Dermis blood vessel endothelial cell (primary cell): ENCODE data around the gene ZBTB16. TPM values are rescaled to one million over a fixed set of nuclear protein-coding genes. Genes with fewer than 3 reads are reported as not detected.

Experiments used
- DNase-seq: peaks from one replicate; pipeline ENCODE4 v3.0.0; 2010
- total RNA-seq: library from RNA; depleted of rRNA; stranded (reverse); fragments of >200 nt; gene quantifications from 2 replicates; pipeline ENCODE4 v1.2.3, GENCODE V29; 2014

Gene ZBTB16
- total RNA-seq, 1 donor from 2014 or later: 34.7 TPM

DNA sequence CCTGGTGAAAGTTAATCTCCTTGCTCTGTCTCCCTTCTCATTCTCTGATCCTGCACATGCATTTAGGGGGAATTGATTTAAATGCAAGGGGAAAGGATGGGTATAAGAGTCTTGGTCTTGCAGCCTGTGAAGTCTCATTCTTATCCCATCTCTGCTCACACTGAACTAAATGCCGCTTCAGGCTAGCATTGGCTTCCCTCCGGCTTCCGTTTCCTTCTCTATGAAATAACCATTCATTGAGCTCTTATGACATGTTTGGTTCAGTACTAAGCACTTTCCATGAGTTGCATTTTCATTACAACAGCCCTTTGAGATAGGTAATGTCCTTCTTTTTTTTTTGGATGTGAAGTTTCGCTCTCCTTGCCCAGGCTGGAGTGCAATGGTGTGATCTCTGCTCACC lies 5.6 kb downstream of the ZBTB16 start:
- DNase-seq: no peak

DNA sequence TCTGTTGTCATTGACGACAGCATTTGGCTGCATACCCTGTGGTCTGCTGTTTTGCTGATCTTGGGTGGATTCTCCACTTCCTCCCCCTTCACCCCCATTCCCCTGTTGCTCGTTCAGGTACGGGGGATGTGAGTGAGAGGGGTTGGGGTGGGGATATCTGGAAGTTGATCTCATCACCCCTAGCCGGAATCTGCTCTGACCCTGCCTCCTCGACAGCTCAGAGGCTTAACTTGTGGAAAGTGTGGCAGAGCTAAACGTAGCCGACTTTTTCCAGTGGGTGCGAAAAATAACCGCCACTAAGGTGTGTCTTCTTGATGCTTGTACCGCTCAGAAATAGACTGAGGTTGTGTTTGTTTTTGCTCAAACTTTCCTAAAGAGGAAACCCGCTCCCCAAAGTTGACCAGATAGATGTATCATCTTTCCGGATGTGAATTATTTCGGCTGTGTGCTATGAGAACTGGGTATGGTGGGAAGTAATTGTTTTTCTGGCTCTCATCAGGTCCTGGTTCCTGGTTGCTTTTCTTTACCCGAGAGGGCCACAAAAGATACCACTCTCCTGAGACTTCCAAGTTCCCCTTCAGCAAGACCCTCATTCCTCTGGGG lies 6.6 kb downstream of the ZBTB16 start:
- DNase-seq: no peak

DNA sequence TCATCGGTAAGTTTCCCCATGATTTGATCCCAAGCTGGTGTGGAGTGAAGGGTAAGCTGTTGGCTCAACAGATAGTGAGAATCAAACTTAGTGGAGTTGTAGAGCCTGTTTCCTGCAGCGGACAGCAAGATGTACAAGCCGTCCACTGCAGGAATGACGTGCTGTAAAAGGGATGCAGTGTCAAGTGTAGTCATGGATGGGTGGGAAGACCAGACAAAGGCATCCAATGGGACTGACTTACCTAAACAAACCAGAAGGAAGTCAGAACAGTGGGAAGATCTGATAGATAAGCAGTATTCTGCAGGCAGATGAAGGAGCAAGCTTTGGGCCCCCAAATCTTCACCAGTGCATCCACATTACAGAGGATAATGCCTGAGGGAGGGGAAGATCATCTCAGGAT lies 8.8 kb downstream of the ZBTB16 start:
- DNase-seq: no peak

GRCh38 chr11:114070464-114071139 lies 11.1 kb downstream of the ZBTB16 start:
- no peak for DNase-seq

GRCh38 chr11:114073007-114073827 lies 13.7 kb downstream of the ZBTB16 start:
- no peak for DNase-seq

DNA sequence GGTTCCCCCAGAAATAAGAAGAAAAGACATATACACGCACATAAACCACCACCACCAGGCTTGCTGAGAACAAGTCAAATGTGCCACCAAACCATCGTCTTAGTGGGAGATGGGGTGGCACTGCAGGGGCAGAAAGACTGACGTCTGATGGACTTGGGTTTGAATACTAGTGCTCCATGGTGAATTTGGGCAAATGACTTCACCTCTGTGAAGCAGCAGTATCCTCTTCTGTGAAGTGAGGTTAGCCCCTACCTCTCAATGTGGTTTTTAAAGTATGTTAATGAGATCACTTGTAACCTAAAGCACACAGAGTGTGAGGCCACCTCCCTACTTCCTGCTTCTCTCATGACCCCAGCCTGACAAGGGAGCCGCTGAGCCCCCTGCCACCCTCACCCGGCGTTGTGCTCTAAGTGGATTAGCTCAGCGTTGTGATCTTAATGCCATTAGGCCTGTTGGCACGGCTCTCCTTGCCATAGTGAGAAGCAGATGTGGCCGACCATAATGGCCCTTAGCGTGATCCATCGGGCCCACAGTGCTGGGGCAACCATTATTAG lies 14.4 kb downstream of the ZBTB16 start:
- no peak for DNase-seq

DNA sequence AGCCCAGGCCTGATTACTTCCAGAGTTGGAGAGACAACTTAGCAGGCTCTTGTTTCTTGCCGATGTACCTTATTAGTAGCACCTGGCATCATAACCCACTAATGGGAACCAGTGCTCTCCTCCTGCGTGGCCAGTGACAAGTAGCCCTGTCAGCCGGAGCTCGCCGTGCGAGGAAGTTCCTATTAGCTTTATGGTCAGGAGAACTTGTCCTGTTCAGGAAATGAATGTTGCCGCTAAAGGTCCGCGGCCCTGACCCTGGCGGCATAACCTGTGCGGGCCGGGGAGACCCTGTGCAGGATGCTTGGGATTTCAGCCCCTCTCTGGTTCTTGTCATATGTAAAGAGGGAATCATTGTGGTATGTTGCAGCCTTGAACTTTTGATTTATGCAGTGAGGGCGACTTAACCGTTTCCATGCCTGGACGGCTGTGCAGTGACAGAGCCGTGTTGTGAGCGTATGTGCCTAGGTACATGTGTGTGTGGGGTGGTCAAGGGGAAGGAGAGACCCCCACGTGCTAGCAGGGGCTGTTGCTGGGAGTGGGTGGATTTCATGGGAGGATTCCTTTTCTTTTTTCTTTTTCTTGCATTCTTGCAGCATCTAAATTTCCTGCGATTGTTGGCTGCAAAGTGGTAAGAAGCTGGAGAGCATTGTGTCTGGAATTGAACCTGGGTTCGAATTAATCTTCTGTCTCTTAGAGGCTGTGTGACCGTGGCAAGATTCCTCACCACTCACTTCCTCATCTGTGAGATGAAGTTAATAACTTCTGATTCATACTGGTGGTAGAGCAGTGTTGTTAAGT lies 15.2 kb downstream of the ZBTB16 start:
- DNase-seq: peak; percentile 37

GRCh38 chr11:114075344-114075610 lies 15.8 kb downstream of the ZBTB16 start:
- no peak for DNase-seq

DNA sequence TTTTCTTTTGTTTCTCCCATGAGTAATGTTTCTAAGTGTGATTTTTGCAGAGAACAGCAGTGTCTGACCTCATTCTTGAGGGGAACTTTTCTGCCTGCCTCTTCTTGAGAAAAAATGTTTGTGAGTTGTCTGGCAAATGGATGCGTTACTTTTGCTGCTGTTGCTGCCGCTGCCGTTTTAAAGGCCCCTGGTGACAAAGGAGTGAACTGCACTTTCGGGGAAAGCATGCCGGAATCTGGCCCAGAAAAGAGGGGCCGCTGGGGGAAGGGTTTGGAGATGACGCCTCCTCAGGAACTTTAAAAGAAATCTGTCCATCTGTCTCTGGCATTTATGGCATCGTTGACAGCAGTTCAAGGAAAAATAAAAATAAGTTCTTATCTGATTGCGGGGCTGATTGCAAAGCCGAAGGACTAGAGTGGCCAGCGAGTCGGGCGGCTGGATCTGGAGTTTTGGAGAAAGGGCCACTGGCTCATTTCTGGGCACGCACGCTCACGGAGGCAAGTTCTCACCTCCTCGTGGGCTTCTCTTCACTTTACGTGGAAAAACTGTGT lies 16.5 kb downstream of the ZBTB16 start:
- DNase-seq: peak; percentile 70

DNA sequence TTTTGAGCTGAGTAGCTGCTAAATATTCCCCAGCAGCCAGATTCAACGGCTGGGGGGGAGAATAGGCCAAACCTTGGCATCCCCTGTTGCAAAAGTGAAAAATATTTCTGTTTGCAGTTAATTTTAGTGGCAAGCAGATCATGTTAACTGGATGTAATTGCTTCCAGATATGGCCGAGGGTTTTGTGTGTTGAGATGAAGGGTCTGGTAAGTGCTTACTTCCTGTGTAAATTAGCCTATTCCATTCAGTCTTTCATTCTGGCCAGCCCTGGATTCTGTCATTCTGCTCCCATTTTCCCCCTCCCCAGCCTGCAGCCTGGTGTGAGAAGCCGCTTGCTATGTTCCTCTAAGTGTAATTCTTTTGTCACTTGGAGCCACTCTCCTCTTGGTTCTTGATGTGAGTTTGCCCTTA lies 17.4 kb downstream of the ZBTB16 start:
- no peak for DNase-seq

DNA sequence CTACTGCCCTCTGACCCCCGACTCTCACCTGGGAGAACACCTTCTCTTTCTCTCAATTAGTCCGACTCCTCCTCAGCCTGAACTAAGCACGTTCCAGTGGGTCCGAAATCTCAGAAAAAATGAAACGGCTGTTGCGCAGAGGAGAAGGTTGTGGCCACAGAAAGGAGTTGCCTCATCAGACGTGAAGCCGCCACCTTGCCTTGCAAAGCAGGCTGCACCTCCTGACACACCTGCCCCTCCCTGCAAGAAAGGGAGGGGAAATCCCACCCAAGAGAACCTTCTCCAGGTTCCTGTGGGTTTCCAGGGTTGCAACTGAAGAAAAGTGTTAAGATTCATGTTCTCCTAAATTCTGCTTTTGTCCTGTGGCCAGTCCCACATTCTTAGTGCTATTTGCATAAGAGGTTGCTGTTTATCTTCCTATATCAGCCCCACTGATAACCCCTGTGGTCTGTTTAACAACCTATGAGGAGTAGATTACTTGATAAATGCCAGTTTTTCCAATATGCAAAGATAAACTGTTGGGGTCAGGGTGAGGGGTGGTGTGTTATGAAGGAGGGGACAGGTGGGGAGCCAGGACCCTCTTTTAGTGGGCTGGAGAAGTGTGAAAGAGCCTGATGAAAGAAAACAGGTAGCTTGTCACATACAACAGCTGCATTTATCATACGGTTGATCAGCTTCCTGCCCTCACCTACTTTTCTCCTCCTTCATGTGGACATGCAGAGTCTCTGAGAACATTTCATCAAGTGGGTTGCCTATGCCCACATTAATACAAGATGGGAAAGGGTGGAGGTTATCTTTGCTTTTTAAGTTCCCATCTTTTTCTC lies 18.2 kb downstream of the ZBTB16 start:
- no peak for DNase-seq

- no peak for DNase-seq
Observed at GRCh38 chr11:114078423-114078822, 18.9 kb downstream of the ZBTB16 start.

DNA sequence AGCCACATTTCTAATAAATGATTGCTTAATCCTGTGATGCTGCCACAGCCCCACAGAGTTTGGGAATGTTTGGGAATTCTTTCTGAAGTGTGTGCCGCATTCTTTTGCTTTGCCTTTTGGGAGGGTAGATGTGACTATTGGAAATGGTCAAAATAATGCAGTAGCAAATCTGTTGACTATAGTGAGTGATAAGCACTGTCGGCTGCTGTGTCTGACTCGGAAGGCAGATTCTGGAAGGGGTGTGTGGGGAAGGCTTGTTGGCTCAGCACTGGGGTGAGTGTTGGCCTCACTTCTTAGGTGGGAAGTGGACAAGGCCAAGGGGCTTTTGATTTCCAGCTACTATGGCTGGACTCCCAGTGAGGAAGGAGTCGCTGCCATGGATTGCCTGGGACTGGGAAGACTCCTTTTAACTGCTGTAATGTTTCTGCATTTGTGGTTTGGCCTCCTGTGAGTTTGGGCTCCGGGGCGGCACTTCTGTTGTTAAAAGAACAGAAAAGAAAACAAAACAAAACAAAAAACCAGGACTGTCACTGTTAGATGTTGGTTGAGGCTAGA lies 20.1 kb downstream of the ZBTB16 start:
- no peak for DNase-seq

GRCh38 chr11:114080219-114080618 lies 20.7 kb downstream of the ZBTB16 start:
- peak; percentile 79 for DNase-seq

DNA sequence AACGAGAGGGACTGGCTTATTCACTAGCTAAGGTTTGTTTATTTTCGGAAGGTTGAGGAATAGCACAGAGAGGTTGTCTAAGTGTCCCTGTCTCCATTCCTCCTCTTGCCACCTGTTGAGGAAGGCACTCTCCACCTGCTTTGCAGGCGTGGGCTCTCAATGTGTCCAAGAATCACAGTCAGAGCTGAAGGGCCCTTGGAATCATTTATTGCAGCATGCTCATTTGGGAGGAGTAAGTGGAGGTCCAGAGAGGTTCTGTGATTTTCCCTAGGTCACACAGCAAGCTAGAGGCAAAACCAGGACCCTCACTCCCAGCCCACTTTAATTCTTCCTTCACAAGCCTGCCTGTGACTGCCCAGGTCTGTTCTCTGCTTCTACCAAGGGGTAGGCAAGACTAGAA lies 21.3 kb downstream of the ZBTB16 start:
- no peak for DNase-seq

DNA sequence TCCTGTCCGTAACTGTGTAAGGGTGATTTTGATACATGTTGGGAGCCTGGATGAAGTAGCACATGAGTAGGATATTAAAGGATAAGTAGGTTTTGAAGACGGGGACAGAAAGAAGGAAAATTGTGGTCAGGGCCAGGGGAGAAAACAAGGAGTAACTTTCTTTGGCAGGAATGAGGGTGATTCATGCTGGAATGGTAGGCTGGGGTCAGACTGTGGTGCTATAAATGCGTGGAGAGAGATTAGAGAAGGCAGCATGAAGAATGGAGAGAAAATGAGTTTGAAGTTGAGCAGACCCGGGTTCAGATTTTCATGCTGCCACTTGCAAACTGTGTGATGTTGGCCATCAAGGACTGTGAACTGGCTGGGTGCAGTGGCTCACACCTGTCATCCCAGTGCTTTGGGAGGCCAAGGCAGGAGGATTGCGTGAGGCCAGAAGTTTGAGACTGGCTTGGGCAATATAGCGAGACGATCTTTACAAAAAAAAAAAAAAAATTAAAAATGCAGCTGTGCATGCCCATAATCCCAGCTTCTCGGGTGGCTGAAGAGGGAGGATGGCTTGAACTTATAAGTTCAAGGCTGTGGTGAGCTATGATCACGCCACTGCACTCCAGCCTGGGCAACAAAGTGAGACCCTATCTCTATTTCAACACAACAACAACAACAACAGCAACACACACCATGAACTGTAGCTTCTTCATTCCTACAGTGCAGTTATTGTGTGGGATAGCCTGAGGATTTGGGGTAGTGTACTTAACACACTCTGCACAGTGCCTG lies 22.3 kb downstream of the ZBTB16 start:
- DNase-seq: peak; percentile 63

- DNase-seq: no peak
Observed at GRCh38 chr11:114082415-114082748, 22.9 kb downstream of the ZBTB16 start.

DNA sequence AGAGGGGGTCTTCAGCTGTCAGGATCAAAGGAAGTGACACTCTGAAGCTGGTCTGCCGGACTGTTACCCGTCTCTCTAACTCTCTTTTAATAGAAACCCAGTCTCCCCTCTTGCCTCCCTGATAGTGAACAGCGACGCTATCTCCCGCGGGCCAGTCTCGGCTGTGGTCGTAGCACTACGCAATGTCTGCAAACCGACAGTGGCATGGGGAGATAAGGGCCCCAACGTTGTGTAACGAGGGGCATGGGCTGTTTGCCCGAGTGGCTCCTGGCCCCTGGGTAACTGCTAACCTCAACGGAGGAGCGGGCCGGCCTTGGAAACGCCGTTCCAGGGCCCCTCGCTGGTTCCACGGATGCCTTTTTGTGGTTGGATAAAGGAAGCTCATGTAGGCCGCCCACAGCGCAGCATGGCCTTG lies 23.3 kb downstream of the ZBTB16 start:
- no peak for DNase-seq

DNA sequence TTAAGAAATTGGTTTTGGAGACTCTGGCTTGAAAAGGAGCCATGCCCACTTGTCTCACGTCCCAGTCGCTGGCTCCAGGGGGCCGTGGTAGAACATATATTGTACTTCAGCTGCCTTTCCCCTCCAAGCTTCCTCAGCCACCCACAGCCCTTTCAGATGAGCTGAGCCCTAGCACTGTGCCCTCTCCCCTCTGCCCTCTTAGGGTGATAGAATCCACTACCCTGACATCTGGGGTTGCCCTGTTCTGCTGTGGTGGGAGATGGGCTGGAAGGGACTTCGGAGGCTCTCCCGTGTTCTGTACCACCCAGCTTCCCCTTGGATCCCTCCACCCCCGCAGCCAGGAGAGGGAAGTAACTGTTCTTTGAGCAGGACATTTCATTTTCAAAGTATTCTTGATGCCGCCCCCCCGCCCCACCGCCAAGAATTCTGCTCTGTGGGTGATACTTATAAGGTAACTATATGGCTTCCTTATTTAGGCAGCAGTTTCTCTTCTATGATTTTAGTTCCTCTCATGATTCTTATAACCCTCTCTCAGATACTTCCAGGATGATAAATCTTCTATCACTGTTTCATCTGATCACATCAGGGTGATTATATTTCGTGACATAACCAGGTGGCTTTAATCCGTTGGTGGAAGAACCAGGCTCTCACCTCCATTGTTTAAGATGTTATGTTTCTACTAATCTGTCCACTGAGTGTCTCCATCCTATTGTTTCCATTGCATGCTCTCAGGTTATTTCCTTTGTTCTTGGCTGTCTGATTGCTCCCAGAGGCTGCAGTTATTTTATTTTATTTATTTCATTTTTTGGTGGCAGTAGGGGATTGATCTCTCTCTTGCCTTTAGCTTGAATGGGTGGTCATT lies 24.1 kb downstream of the ZBTB16 start:
- DNase-seq: no peak

DNA sequence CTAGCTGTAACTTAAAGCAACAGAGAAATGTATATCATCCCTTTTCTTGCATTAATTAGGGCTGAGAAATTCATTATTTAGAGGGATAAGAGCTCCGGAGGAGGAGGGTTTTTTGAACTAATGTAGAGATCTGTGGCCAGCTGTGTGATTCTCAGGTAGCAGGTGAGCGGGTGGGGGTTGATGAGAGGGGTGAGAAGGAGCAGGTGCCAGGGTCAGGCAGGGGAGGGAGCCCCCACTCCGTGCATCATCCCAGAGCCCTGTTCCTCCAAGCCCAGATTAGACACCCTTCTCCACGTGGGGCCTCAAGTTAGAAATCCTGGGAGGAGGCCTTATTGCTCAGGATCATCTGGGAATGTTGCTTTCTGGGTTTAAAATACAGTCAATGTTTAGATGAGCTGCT lies 24.9 kb downstream of the ZBTB16 start:
- no peak for DNase-seq
